Measurements from ENCODE around the gene ADORA1.

ADORA1 gene

GRCh38 chr1:203143641-203144040, 16.1 kb downstream of the ADORA1 start:
- DNase-seq: no peak

GRCh38 chr1:203144661-203145060, 17.1 kb downstream of the ADORA1 start:
- DNase-seq: no peak

- no peak for DNase-seq
Observed at GRCh38 chr1:203145321-203146041, 18.0 kb downstream of the ADORA1 start.

- DNase-seq: no peak
Observed at GRCh38 chr1:203146042-203146369, 18.5 kb downstream of the ADORA1 start.

- no peak for DNase-seq
Observed at GRCh38 chr1:203146537-203146936, 19.0 kb downstream of the ADORA1 start.

- DNase-seq: no peak
Observed at GRCh38 chr1:203147376-203147775, 19.9 kb downstream of the ADORA1 start.

- no peak for DNase-seq
Observed at GRCh38 chr1:203148127-203148526, 20.6 kb downstream of the ADORA1 start.

GRCh38 chr1:203148579-203148978, 21.1 kb downstream of the ADORA1 start:
- no peak for DNase-seq

- no peak for DNase-seq
Observed at GRCh38 chr1:203149188-203149840, 21.8 kb downstream of the ADORA1 start.

- no peak for DNase-seq
Observed at GRCh38 chr1:203150511-203151297, 23.2 kb downstream of the ADORA1 start.

GRCh38 chr1:203151362-203152157, 24.0 kb downstream of the ADORA1 start:
- DNase-seq: no peak

- DNase-seq: no peak
Observed at GRCh38 chr1:203152158-203153034, 24.9 kb downstream of the ADORA1 start.

- DNase-seq: no peak
Observed at GRCh38 chr1:203153051-203153988, 25.8 kb downstream of the ADORA1 start.

- DNase-seq: no peak
Observed at GRCh38 chr1:203153989-203154821, 26.7 kb downstream of the ADORA1 start.

GRCh38 chr1:203156280-203156679, 28.8 kb downstream of the ADORA1 start:
- DNase-seq: no peak

- no peak for DNase-seq
Observed at GRCh38 chr1:203158423-203158822, 30.9 kb downstream of the ADORA1 start.

- DNase-seq: no peak
Observed at GRCh38 chr1:203158960-203159665, 31.6 kb downstream of the ADORA1 start.

- DNase-seq: no peak
Observed at GRCh38 chr1:203159844-203160243, 32.3 kb downstream of the ADORA1 start.

- DNase-seq: no peak
Observed at GRCh38 chr1:203161175-203161574, 33.6 kb downstream of the ADORA1 start.
